Upper lobe of right lung (tissue), 1 donor: ENCODE data around the gene DNASE1L1. TPM values are rescaled to one million over a fixed set of nuclear protein-coding genes. Genes with fewer than 3 reads are reported as not detected.

Source experiments
- ATAC-seq: fragments of 200-7000 bp; cut with Tn5 transposase; one replicate; pipeline ENCODE4 v1.9.1; 2020; ENCODE audit warnings: mild to moderate bottlenecking, moderate library complexity
- DNase-seq: peaks from one replicate; pipeline ENCODE4 v3.0.0-alpha.2; 2020
- H3K27ac ChIP-seq: fragments of 200-600 bp; one replicate; pipeline ENCODE4 v1.8.0; 2022
- H3K27me3 ChIP-seq: fragments of 200-600 bp; one replicate; pipeline ENCODE4 v1.8.0; 2022; ENCODE audit warnings: mild to moderate bottlenecking
- H3K36me3 ChIP-seq: fragments of 200-600 bp; one replicate; pipeline ENCODE4 v1.8.0; 2022
- H3K4me1 ChIP-seq: fragments of 200-600 bp; one replicate; pipeline ENCODE4 v1.8.0; 2022
- H3K4me3 ChIP-seq: fragments of 200-600 bp; one replicate; pipeline ENCODE4 v1.8.0; 2022; ENCODE audit warnings: mild to moderate bottlenecking
- H3K9me3 ChIP-seq: fragments of 200-600 bp; one replicate; pipeline ENCODE4 v1.8.0; 2022
- intact Hi-C: fragments of 100-400 bp; cut with DNase I; formaldehyde crosslinking; loops from one replicate; pipeline ENCODE4 v1.11.0; 2022
- total RNA-seq: library from RNA; stranded (reverse); fragmentation: NEBNext Ultra II Directional; extraction: Animal tissue kit (Norgen Biotek cat#: 25700); gene quantifications from one replicate; pipeline ENCODE4 v1.2.1, GENCODE V29; 2021
- TF ChIP-seq, protein P1 (sequence below): fragments of 200-600 bp; IDR thresholded peaks from one replicate; pipeline ENCODE4 v1.8.0; 2022; ENCODE audit warnings: antibody characterized with exemption
- donor health status: DM: no; HTN: yes; CAD: no; lungs with severe emphysema.

The DNASE1L1 gene
- total RNA-seq, 1 donor from 2014 or later = 37.1 TPM

DNA sequence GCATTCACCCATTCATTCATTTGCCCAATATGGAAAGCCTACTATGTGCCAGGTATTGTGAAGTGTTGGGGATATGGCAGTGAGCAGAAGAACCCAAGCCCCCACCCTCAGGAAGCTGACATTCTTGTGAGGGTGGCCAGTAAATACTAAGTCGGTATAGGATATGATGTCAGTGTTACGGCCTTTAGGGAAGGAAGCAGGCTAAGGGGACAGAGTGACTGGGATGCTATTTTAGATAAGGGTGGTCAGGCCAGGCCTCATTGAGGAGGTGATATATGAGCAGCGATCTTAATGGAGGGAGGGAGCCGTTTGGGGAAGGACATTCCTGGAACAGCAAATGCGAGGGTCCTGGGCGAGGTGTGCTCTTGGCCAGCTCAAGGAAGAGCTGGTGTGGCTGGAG lies 21.4 kb upstream of the DNASE1L1 start:
- TF ChIP-seq, protein P1, sequence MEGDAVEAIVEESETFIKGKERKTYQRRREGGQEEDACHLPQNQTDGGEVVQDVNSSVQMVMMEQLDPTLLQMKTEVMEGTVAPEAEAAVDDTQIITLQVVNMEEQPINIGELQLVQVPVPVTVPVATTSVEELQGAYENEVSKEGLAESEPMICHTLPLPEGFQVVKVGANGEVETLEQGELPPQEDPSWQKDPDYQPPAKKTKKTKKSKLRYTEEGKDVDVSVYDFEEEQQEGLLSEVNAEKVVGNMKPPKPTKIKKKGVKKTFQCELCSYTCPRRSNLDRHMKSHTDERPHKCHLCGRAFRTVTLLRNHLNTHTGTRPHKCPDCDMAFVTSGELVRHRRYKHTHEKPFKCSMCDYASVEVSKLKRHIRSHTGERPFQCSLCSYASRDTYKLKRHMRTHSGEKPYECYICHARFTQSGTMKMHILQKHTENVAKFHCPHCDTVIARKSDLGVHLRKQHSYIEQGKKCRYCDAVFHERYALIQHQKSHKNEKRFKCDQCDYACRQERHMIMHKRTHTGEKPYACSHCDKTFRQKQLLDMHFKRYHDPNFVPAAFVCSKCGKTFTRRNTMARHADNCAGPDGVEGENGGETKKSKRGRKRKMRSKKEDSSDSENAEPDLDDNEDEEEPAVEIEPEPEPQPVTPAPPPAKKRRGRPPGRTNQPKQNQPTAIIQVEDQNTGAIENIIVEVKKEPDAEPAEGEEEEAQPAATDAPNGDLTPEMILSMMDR = no peak
- no peak for ATAC-seq
- Histone ChIP-seq H3K4me1 (peaks cover 3% of the 10 kb centered on the region), H3K4me3 (peak overlapping the region; percentile 65), H3K27me3 (no peaks in the 10 kb centered on the region), H3K36me3 (peaks cover 15% of the 10 kb centered on the region), H3K27ac (peak overlapping the region; percentile 47), H3K9me3 (no peaks in the 10 kb centered on the region)
- no peak for DNase-seq
- intact Hi-C loops = no loop called here

DNA sequence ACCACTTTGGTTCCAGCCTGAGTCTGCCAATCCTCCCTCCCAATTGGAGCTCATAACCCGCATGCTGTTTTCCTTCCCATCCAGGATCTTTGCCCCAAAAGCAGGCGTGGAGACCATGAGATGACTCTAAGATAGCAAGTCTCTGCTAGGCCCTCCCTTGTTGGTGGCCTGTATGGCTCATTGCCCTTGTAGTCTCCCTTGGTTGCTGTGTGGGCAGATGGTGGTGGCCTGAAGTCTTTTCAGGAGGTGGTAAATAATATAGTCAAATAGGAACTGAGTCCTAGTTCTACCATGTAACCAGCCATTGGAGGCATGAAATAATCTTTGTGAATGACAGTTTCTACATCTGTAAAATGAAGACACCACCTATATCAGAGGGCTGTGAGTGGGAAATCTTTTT lies 20.7 kb upstream of the DNASE1L1 start:
- Histone ChIP-seq H3K4me3 (peak overlapping the region; percentile 65), H3K36me3 (peaks cover 15% of the 10 kb centered on the region), H3K27me3 (no peaks in the 10 kb centered on the region), H3K9me3 (no peaks in the 10 kb centered on the region), H3K4me1 (peaks cover 3% of the 10 kb centered on the region), H3K27ac (no peak overlapping the region)
- DNase-seq = no peak
- no peak for ATAC-seq
- intact Hi-C loops = no loop called here
- TF ChIP-seq, protein P1 = no peak

DNA sequence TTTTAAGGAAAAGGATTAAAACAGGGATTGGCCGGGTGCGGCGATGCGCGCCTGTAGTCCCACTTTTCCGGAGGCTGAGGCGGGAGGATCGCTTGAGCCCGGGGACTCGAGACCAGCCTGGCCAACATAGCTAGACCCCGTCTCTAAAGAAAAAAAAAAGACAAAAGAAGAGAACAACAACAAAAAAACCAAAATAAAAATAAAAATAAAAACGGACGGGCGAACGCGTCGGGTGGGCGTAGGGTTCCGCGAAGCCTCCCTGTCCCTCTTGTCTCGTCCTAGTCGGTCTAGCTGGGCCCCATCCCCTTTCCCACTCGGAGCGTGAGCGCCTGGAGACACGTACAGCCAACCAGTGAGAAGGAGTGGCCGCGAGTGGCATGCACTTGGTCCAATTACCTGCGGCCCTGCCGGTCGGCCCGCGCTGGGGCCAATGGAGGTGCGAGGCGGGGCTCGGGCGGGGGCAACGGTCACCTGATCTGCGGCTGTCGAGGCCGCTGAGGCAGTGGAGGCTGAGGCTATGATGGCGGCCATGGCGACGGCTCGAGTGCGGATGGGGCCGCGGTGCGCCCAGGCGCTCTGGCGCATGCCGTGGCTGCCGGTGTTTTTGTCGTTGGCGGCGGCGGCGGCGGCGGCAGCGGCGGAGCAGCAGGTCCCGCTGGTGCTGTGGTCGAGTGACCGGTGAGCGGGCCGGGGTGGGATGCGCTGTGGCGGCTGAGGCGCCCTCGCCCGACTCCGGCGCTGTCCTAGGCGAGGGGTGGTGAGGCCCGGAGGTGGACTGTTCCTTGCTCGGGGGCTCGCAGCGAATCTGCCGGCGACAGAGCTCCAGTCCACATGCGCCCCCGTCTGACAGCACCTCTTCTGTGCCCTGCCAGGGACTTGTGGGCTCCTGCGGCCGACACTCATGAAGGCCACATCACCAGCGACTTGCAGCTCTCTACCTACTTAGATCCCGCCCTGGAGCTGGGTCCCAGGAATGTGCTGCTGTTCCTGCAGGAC lies 19.4 kb upstream of the DNASE1L1 start, which contains the start of gene ATP6AP1:
Gene ATP6AP1 (plus strand): TSS at position 502 of the 996 bp plus-strand sequence. CDS start 16 bp downstream, at position 518.
- peak; percentile 98 for ATAC-seq
- Histone ChIP-seq H3K4me3 (peak within 1 kb of the TSS; percentile 65), H3K4me1 (peaks cover 3% of the 10 kb centered on the region), H3K27ac (peak within 1 kb of the TSS; percentile 83), H3K27me3 (no peaks in the 10 kb centered on the region), H3K36me3 (peaks cover 10% of the 10 kb centered on the region), H3K9me3 (no peaks in the 10 kb centered on the region)
- peak; percentile 96 for DNase-seq
- intact Hi-C loops = no loop called here
- TF ChIP-seq, protein P1 = no peak

DNA sequence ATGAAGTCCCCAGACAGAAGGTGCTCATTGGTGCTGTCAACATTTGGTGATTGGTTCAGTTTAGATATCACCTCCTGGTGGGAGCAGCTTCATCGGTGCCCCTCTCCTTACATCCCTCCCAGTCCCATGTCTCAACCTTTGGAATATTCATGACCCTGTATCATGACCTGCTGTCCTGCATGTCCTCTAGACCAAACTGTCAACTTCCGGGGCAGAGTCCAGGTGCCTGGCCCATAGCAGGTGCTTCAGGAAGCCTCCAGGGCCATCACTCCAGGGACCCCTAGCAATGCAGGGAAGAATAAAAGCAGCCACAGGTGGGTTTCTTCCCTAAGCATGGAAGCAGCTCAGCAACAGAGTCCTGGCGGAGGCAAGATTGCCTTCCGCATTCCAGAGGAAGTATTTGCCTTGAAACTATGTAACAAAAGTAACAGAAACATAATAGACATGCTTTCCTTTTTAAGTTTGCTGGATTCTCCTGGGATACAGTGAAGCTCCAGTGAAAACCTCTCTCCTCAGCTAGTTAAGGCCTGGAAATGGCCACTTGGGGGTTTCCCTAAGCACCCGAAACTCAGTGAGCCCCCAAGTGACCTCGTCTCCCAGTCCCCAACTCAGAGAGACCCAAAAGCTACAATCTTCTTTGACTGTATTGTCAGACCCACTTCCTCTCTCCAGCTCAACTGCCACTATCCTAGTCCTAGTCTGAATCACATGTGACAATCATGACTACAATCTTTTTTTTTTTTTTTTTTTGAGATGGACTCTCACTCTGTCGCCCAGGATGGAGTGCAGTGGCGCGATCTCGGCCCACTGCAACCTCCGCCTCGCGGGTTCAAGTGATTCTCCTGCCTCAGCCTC lies 18.1 kb upstream of the DNASE1L1 start:
- Histone ChIP-seq H3K9me3 (no peaks in the 10 kb centered on the region), H3K4me3 (peak overlapping the region; percentile 65), H3K36me3 (peaks cover 4% of the 10 kb centered on the region), H3K27ac (peak overlapping the region; percentile 83), H3K27me3 (no peaks in the 10 kb centered on the region), H3K4me1 (peaks cover 3% of the 10 kb centered on the region)
- ATAC-seq (no peak), DNase-seq (no peak)
- intact Hi-C loops = no loop called here
- TF ChIP-seq, protein P1 = no peak

DNA sequence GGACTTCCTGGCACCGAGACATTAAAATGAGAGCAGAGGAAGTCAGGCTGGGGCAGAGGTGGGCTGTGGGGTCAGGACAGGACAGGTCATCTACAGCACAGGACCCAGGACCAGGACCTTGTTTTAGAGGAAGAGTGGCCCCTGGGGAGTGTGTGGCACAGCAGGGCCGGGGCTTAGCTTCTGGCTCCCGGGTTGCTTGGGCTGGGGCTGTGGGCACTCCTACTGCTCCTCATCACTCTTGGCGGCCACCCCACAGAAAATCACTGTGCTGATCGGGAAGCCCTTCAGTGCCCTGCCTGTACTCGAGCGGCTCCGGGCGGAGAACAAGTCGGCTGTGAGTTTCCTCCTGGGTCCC lies 11.3 kb upstream of the DNASE1L1 start:
- H3K27ac ChIP-seq = no peak overlapping the region
- no peaks in the 10 kb centered on the region for H3K36me3 ChIP-seq
- no peak for ATAC-seq
- H3K9me3 ChIP-seq = no peaks in the 10 kb centered on the region
- H3K4me3 ChIP-seq = no peak overlapping the region
- TF ChIP-seq, protein P1 = no peak
- intact Hi-C loops = no loop called here
- no peaks in the 10 kb centered on the region for H3K27me3 ChIP-seq
- no peaks in the 10 kb centered on the region for H3K4me1 ChIP-seq
- DNase-seq = no peak
